ENCODE results near the gene YLPM1. TPM values are rescaled to one million over a fixed set of nuclear protein-coding genes. Genes with fewer than 3 reads are reported as not detected.

The YLPM1 gene
- total RNA-seq, 1 donor from 2014 or later: 49.5 TPM

DNA sequence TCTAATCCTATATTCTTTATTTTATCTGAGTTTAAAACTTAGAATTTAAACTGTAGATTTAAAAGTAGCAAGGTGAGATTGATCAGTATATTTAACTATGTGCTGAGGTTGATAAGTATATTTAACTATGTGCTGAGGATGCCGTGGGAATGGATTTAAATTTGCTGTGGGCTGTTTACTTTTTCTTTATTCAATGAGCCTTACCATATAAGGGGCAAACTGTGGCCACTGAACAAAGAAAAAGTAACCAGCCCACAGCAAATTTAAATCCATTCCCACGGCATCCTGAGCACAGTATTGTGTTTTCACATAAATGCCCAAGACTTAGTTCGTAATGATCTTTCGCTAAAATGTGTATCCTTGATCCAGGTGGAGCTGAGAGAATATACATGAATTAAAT is 69.7 kb downstream of the YLPM1 start:
- Histone ChIP-seq H3K9ac (ENCODE audit: low read length) (no peak overlapping the region), H3K36me3 (ENCODE audit: insufficient read depth, low read length) (peaks cover 20% of the 10 kb centered on the region), H3K4me1 (ENCODE audit: insufficient read depth, low read length) (peaks cover 22% of the 10 kb centered on the region), H3K4me3 (ENCODE audit: insufficient read depth, low read depth, low read length) (no peak overlapping the region), H3K9me3 (ENCODE audit: insufficient read depth, low read depth, low read length) (no peaks in the 10 kb centered on the region), H3K79me2 (ENCODE audit: insufficient read depth, low read length) (no peaks in the 10 kb centered on the region), H3K27ac (ENCODE audit: low read depth, low read length) (no peak overlapping the region), H3K27me3 (ENCODE audit: insufficient read depth, low read length) (no peaks in the 10 kb centered on the region), H3K4me2 (ENCODE audit: low read length) (no peak overlapping the region), H4K20me1 (ENCODE audit: insufficient read depth, low read length) (peaks cover 4% of the 10 kb centered on the region), H2AFZ (ENCODE audit: low read depth, low read length) (no peak overlapping the region)
- TF ChIP-seq, protein P1, sequence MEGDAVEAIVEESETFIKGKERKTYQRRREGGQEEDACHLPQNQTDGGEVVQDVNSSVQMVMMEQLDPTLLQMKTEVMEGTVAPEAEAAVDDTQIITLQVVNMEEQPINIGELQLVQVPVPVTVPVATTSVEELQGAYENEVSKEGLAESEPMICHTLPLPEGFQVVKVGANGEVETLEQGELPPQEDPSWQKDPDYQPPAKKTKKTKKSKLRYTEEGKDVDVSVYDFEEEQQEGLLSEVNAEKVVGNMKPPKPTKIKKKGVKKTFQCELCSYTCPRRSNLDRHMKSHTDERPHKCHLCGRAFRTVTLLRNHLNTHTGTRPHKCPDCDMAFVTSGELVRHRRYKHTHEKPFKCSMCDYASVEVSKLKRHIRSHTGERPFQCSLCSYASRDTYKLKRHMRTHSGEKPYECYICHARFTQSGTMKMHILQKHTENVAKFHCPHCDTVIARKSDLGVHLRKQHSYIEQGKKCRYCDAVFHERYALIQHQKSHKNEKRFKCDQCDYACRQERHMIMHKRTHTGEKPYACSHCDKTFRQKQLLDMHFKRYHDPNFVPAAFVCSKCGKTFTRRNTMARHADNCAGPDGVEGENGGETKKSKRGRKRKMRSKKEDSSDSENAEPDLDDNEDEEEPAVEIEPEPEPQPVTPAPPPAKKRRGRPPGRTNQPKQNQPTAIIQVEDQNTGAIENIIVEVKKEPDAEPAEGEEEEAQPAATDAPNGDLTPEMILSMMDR (IDR thresholded peaks at IDR 0.05; ENCODE audit: insufficient read depth, low read depth, low read length): no peak
- TF ChIP-seq EZH2 (IDR thresholded peaks at IDR 0.05; ENCODE audit: insufficient read depth, low read length): no peak
- Mint-ChIP-seq H3K27ac (ENCODE audit: unreplicated experiment) (no peak overlapping the region), H3K4me3 (ENCODE audit: unreplicated experiment) (no peak overlapping the region), H3K4me1 (ENCODE audit: low read depth, unreplicated experiment) (peaks cover 26% of the 10 kb centered on the region), H3K9me3 (ENCODE audit: unreplicated experiment) (no peaks in the 10 kb centered on the region), H3K36me3 (ENCODE audit: low read depth, unreplicated experiment) (peaks cover 11% of the 10 kb centered on the region), H3K27me3 (ENCODE audit: low read depth, unreplicated experiment) (no peaks in the 10 kb centered on the region)
- DNase-seq (ENCODE audit: low read depth): no peak
- no peak for FAIRE-seq

DNA sequence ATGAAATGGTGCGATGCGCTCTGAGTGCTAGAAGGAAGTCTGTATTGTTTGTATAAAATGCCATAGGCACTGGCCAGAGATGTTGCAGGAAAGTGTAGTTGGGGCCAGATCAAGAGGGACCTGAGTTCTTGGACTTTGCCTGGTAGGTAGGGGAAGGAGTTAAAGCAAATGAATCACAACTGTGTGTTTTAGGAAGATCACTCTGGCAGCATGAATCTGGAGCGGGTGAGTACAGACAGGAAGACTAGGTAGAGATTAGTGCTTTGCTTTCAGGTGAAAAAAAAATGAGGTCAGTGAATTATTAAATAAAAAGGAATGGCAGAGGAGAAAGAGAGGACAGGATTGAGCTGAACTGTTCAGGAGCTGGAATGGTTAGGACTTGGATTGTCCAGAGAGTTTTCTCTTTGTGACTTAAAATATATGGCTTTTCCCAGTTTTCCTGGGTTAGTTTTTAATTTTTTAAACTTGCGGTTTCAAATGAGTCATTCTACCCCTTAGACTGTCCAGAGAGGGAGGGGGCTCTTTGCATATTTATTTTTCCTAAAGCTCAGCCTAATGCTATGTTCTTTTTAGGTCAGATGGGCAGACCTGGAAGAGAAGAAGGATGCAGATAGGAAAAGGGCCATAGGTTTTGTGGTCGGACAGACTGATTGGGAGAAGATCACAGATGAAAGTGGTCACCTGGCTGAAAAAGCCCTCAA is 71.7 kb downstream of the YLPM1 start:
- peak overlapping the region; percentile 0 for H3K4me3 ChIP-seq (ENCODE audit: insufficient read depth, low read depth, low read length)
- peak overlapping the region; percentile 54 for H3K4me2 ChIP-seq (ENCODE audit: low read length)
- peak overlapping the region; percentile 33 for H3K27ac ChIP-seq (ENCODE audit: low read depth, low read length)
- peaks cover 4% of the 10 kb centered on the region for H4K20me1 ChIP-seq (ENCODE audit: insufficient read depth, low read length)
- H3K79me2 ChIP-seq (ENCODE audit: insufficient read depth, low read length): no peaks in the 10 kb centered on the region
- Mint-ChIP-seq H3K27ac (ENCODE audit: unreplicated experiment) (no peak overlapping the region), H3K36me3 (ENCODE audit: low read depth, unreplicated experiment) (peaks cover 9% of the 10 kb centered on the region), H3K9me3 (ENCODE audit: unreplicated experiment) (no peaks in the 10 kb centered on the region), H3K4me1 (ENCODE audit: low read depth, unreplicated experiment) (peaks cover 29% of the 10 kb centered on the region), H3K4me3 (ENCODE audit: unreplicated experiment) (no peak overlapping the region), H3K27me3 (ENCODE audit: low read depth, unreplicated experiment) (no peaks in the 10 kb centered on the region)
- TF ChIP-seq EZH2 (IDR thresholded peaks at IDR 0.05; ENCODE audit: insufficient read depth, low read length): no peak
- TF ChIP-seq, protein P1 (IDR thresholded peaks at IDR 0.05; ENCODE audit: insufficient read depth, low read depth, low read length): no peak
- H2AFZ ChIP-seq (ENCODE audit: low read depth, low read length): no peak overlapping the region
- FAIRE-seq (peak; percentile 13), DNase-seq (ENCODE audit: low read depth) (peak; percentile 48)
- H3K9me3 ChIP-seq (ENCODE audit: insufficient read depth, low read depth, low read length): no peaks in the 10 kb centered on the region
- peaks cover 22% of the 10 kb centered on the region for H3K4me1 ChIP-seq (ENCODE audit: insufficient read depth, low read length)
- H3K36me3 ChIP-seq (ENCODE audit: insufficient read depth, low read length): peaks cover 11% of the 10 kb centered on the region
- no peaks in the 10 kb centered on the region for H3K27me3 ChIP-seq (ENCODE audit: insufficient read depth, low read length)
- H3K9ac ChIP-seq (ENCODE audit: low read length): peak overlapping the region; percentile 39

DNA sequence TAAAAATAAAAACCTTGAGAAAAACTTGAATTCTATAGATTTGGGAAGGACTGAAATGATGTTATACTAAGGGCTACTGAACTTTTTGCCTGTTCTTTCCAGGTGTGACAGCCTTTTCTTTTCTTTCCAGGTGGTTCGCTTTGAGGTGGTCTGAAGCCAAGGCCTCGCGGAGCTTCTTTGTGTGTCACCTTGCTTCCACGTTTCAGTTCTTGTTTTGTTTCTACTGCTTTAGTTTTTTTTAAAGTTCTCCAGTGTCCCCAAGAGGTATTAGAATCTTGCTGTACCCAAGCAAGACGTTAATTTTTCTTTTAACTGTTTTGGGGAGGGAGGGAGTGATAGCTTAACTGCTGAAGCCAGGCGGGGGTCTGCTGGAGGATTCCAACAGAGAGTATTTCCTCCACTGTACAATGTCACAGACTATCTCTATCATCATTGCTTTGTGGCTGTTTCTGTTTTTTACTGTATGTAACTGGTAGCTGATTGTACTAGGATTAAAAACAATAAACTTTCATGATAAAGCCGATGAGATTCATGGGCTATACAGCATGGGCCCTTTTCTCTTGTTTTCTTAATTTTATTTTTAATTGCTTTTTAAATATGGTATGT is 72.6 kb downstream of the YLPM1 start:
- Mint-ChIP-seq H3K36me3 (ENCODE audit: low read depth, unreplicated experiment) (peaks cover 6% of the 10 kb centered on the region), H3K9me3 (ENCODE audit: unreplicated experiment) (no peaks in the 10 kb centered on the region), H3K4me3 (ENCODE audit: unreplicated experiment) (no peak overlapping the region), H3K27ac (ENCODE audit: unreplicated experiment) (no peak overlapping the region), H3K27me3 (ENCODE audit: low read depth, unreplicated experiment) (no peaks in the 10 kb centered on the region), H3K4me1 (ENCODE audit: low read depth, unreplicated experiment) (peaks cover 29% of the 10 kb centered on the region)
- DNase-seq (ENCODE audit: low read depth) (no peak), FAIRE-seq (no peak)
- H3K9ac ChIP-seq (ENCODE audit: low read length): no peak overlapping the region
- H3K27ac ChIP-seq (ENCODE audit: low read depth, low read length): no peak overlapping the region
- H3K9me3 ChIP-seq (ENCODE audit: insufficient read depth, low read depth, low read length): no peaks in the 10 kb centered on the region
- H2AFZ ChIP-seq (ENCODE audit: low read depth, low read length): no peak overlapping the region
- no peaks in the 10 kb centered on the region for H3K27me3 ChIP-seq (ENCODE audit: insufficient read depth, low read length)
- TF ChIP-seq, protein P1 (IDR thresholded peaks at IDR 0.05; ENCODE audit: insufficient read depth, low read depth, low read length): no peak
- no peak for TF ChIP-seq EZH2 (IDR thresholded peaks at IDR 0.05; ENCODE audit: insufficient read depth, low read length)
- no peak overlapping the region for H3K4me3 ChIP-seq (ENCODE audit: insufficient read depth, low read depth, low read length)
- no peak overlapping the region for H3K4me2 ChIP-seq (ENCODE audit: low read length)
- peaks cover 8% of the 10 kb centered on the region for H3K36me3 ChIP-seq (ENCODE audit: insufficient read depth, low read length)
- peaks cover 4% of the 10 kb centered on the region for H4K20me1 ChIP-seq (ENCODE audit: insufficient read depth, low read length)
- H3K4me1 ChIP-seq (ENCODE audit: insufficient read depth, low read length): peaks cover 22% of the 10 kb centered on the region
- H3K79me2 ChIP-seq (ENCODE audit: insufficient read depth, low read length): no peaks in the 10 kb centered on the region
